Uterus (tissue), 4 donors: ENCODE results near the gene EMD. TPM values are rescaled to one million over a fixed set of nuclear protein-coding genes. Genes with fewer than 3 reads are reported as not detected.

ENCODE experiments used
- DNase-seq, 2 donors: peaks; one replicate each; pipeline ENCODE4 v3.0.0-alpha.2; 2019 to 2020
- H3K27ac ChIP-seq, 2 donors: fragments of 200-600 bp; sonication (generic); 1 replicate in 1 of 2; 2 replicates in 1 of 2; pipeline ENCODE4 v1.5.1; 2016 to 2018
- H3K27me3 ChIP-seq, 2 donors: fragments of 200-600 bp; sonication (generic); one replicate each; pipeline ENCODE4 v1.5.1; 2018 to 2019; ENCODE audit warnings: control low read depth in 1 of 2
- H3K36me3 ChIP-seq, 2 donors: fragments of 200-600 bp; sonication (generic); one replicate each; pipeline ENCODE4 v1.5.1; 2019; ENCODE audit warnings: control low read depth in 1 of 2
- H3K4me1 ChIP-seq, 2 donors: fragments of 200-600 bp; sonication (generic); one replicate each; pipeline ENCODE4 v1.5.1; 2018 to 2019; ENCODE audit warnings: control low read depth in 1 of 2
- H3K4me3 ChIP-seq, 2 donors: fragments of 200-600 bp; sonication (generic); 1 replicate in 1 of 2; 2 replicates in 1 of 2; pipeline ENCODE4 v1.5.1; 2018 to 2019; ENCODE audit warnings: mild to moderate bottlenecking in 1 of 2
- H3K9me3 ChIP-seq, 2 donors: fragments of 200-600 bp; sonication (generic); one replicate each; pipeline ENCODE4 v1.5.1; 2019; ENCODE audit warnings: control low read depth in 1 of 2
- POLR2A ChIP-seq, 2 donors: fragments of 450-650 bp; IDR thresholded peaks; one replicate each; pipeline ENCODE4 v1.6.1; 2016; ENCODE audit warnings: antibody characterized with exemption in 2 of 2, mild to moderate bottlenecking in 1 of 2, moderate library complexity in 1 of 2
- intact Hi-C: fragments of 100-400 bp; cut with DNase I; formaldehyde crosslinking; loops from one replicate; pipeline ENCODE4 v1.15.1; 2023; ENCODE audit warnings: low total_unique reads
- total RNA-seq, 4 donors: library from RNA; depleted of rRNA in 3 of 4; stranded (reverse); fragments of >200 nt in 3 of 4; gene quantifications; one replicate each; pipeline versions ENCODE4 v1.1.0 to v1.2.4, GENCODE V29; 2014 to 2023
- TF ChIP-seq, protein P1 (sequence below), 4 experiments: fragments of 200-600 bp in 2 of 4; fragments of 450-650 bp in 2 of 4; sonication (generic) in 2 of 4; IDR thresholded peaks; one replicate each; pipeline ENCODE4 v1.5.1; 2016 to 2019; ENCODE audit warnings: antibody characterized with exemption in 4 of 4, mild to moderate bottlenecking in 2 of 4, moderate library complexity in 1 of 4
- donor health status: DM: yes; HTN: yes; CAD: no.

The EMD gene
- total RNA-seq, 4 donors from 2014 or later: 13.6 to 118 (median 44.4) TPM

DNA sequence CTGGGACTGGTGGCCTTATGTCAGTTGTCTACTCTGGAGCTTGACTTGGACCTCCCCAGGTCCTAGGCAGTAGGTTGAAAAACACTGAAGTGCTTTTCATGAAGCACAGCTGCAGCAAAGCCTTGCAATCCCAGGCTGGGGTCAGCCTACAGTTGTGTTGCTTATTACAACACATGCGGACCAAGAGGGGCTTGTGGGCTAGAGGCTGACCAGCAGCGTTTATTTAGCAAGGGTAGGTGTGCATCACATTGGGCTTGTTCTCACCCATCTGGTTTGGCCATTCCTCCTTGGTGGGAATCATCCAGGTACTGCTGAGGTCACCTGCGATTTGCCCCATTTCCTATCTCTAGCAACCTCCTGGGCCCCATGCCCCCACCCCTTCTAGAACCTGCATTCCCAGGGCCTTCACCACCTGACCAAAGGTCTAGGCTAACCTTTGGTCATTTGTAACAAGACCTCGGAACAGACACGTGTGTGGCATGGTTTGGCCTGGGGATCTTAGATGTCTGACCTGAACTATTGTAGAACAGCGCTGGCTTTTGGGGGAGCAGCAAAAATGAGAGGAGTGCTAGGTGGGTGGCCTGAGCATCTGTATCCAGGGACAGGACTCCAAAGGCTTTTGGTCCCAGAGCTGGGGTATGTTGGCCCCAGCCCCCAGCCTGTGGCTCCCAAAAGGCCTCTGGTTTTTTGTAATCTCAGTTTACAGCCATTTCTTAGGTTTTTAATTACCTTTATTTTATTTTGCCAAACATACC, 22.1 kb downstream of the EMD start:
- Histone ChIP-seq H3K36me3 (no peaks in the 10 kb centered on the region), H3K4me1 (no peaks in the 10 kb centered on the region), H3K4me3 (no peak overlapping the region), H3K27ac (no peak overlapping the region), H3K27me3 (no peaks in the 10 kb centered on the region), H3K9me3 (no peaks in the 10 kb centered on the region)
- TF ChIP-seq POLR2A (IDR thresholded peaks at IDR 0.05): no peak
- TF ChIP-seq, protein P1, sequence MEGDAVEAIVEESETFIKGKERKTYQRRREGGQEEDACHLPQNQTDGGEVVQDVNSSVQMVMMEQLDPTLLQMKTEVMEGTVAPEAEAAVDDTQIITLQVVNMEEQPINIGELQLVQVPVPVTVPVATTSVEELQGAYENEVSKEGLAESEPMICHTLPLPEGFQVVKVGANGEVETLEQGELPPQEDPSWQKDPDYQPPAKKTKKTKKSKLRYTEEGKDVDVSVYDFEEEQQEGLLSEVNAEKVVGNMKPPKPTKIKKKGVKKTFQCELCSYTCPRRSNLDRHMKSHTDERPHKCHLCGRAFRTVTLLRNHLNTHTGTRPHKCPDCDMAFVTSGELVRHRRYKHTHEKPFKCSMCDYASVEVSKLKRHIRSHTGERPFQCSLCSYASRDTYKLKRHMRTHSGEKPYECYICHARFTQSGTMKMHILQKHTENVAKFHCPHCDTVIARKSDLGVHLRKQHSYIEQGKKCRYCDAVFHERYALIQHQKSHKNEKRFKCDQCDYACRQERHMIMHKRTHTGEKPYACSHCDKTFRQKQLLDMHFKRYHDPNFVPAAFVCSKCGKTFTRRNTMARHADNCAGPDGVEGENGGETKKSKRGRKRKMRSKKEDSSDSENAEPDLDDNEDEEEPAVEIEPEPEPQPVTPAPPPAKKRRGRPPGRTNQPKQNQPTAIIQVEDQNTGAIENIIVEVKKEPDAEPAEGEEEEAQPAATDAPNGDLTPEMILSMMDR (IDR thresholded peaks at IDR 0.05): no peak
- DNase-seq: no peak
- intact Hi-C loops: no loop called here

DNA sequence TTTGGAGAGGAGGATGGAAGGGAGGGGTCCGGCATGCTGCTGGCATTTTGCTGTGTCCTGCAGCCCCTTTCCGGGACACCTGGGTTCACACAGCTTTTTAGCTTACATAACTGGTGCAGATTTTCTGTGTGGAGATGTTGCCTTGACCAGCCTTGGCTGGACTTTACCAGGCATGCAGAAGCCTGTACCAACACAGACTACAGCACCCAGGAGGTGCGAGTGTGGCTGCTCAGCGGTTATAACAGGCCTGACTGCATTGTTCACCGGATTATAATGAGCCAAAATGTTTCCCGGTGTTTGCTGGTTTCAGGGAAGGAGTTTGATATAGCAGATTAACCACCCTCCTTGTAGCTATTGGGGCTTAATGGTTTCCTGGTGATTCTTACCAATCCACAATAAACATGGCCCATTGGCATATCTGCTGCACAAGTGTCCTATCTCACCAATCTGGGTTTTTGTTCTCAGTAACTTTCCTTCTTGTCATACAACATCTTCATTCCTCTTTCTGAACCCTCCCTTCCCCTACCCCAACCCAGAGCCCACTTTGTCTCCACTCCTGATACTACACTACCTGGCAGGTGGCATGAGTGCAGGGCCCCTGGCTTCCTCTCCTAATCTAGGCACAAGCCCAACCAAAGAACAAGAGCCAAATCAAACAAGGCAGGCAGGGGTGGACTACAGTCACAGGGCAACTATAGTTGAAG, 23.0 kb downstream of the EMD start:
- Histone ChIP-seq H3K4me1 (no peaks in the 10 kb centered on the region), H3K36me3 (no peaks in the 10 kb centered on the region), H3K4me3 (no peak overlapping the region), H3K27ac (no peak overlapping the region), H3K9me3 (no peaks in the 10 kb centered on the region), H3K27me3 (no peaks in the 10 kb centered on the region)
- TF ChIP-seq, protein P1 (IDR thresholded peaks at IDR 0.05): no peak
- no peak for TF ChIP-seq POLR2A (IDR thresholded peaks at IDR 0.05)
- intact Hi-C loops: no loop called here
- DNase-seq: no peak

DNA sequence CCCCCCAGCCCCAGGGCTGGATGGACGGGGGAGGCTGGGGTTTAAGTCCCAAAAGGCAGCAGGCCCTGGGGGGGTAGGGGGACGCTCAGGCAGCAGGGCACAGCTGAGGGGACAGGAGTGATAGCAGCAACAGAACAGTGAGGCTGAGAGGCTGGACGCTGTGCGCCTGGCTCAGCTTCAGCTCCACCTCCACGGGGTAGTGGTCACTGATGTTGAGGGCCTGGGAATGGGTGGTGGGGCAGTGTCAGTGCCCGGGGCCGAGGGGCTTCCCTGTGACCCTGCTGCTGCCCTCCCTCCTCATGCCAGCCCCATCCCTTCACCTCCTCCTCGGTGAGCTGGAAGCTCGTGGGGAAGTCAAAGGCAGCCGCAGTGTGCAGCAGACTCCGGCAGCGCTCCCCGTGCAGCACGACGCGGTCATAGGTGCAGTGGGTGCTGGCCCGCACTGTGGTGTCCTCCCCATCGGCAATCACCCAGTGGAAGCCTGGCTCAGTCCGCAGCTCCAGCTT, 23.6 kb downstream of the EMD start:
- no peaks in the 10 kb centered on the region for H3K4me1 ChIP-seq
- no peak for TF ChIP-seq POLR2A (IDR thresholded peaks at IDR 0.05)
- TF ChIP-seq, protein P1 (IDR thresholded peaks at IDR 0.05): no peak
- intact Hi-C loops: no loop called here
- DNase-seq: no peak
- H3K36me3 ChIP-seq: no peaks in the 10 kb centered on the region
- no peak overlapping the region for H3K27ac ChIP-seq
- H3K27me3 ChIP-seq: no peaks in the 10 kb centered on the region
- H3K9me3 ChIP-seq: no peaks in the 10 kb centered on the region
- no peak overlapping the region for H3K4me3 ChIP-seq

DNA sequence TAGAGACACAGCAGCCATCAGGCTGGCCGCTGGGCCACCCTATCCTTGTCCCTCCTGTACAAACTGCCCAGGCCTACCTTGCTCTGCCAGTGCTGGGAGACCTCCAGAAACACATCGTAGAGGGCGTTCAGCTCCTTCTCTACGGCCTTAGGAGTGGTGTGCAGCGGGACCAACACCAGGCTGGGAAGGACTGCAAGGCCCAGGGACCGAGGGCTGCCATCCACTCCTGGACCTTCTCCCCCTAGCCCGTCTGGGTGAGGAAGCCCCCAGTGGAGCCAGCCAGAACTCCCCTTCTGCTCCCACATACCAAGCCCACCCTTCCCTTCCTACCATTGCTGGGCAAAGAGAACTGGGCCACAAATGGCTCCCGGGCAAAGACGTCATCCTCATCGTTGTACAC, 24.1 kb downstream of the EMD start:
- Histone ChIP-seq H3K4me3 (no peak overlapping the region), H3K4me1 (no peaks in the 10 kb centered on the region), H3K27ac (no peak overlapping the region), H3K27me3 (no peaks in the 10 kb centered on the region), H3K36me3 (no peaks in the 10 kb centered on the region), H3K9me3 (no peaks in the 10 kb centered on the region)
- TF ChIP-seq, protein P1 (IDR thresholded peaks at IDR 0.05): no peak
- TF ChIP-seq POLR2A (IDR thresholded peaks at IDR 0.05): no peak
- intact Hi-C loops: no loop called here
- no peak for DNase-seq

DNA sequence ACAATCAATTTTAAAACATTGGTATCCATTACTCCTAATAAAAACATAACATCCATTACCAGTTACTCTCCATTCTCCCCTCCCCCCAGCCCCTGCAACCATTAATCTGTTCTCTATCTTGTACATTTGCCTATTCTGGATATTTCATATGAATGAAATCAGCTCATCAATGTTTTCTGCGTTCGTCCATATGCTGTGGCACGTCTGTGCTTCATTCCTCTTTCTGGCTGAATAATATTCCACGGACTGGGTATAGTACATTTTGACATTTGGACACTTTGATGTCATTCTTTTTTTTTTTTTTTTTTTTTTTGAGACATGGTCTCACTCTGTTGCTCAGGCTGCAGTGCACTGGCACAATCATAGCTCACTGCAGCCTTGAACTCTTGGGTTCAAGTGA, 24.8 kb downstream of the EMD start:
- no peak for DNase-seq
- H3K4me1 ChIP-seq: no peaks in the 10 kb centered on the region
- intact Hi-C loops: no loop called here
- no peak for TF ChIP-seq POLR2A (IDR thresholded peaks at IDR 0.05)
- TF ChIP-seq, protein P1 (IDR thresholded peaks at IDR 0.05): no peak
- H3K27me3 ChIP-seq: no peaks in the 10 kb centered on the region
- H3K9me3 ChIP-seq: no peaks in the 10 kb centered on the region
- H3K4me3 ChIP-seq: no peak overlapping the region
- no peaks in the 10 kb centered on the region for H3K36me3 ChIP-seq
- no peak overlapping the region for H3K27ac ChIP-seq
